Renal pelvis (tissue), 12 donors: ENCODE data around the gene NKRF. TPM values are rescaled to one million over a fixed set of nuclear protein-coding genes. Genes with fewer than 3 reads are reported as not detected.
"Not testable (repeated sequence)": the region's sequence is repeated elsewhere in the genome, so short reads cannot be mapped to it uniquely, and the experiment has no call there.

Experiments used
- DNase-seq: peaks from one replicate; pipeline ENCODE4 v3.0.0-alpha.2; 2013
- long read RNA-seq, 16 experiments: transcript quantifications; one replicate each; lab custom pipeline, GENCODE V29; 2026
- polyA plus RNA-seq, 3 donors: library from polyadenylated mRNA; unstranded; fragments of 120-200 nt; gene quantifications; one replicate each; pipeline ENCODE4 v1.2.1, GENCODE V29; 2013; ENCODE audit not compliant: insufficient read length in 3 of 3

NKRF gene
- polyA plus RNA-seq: 10 to 100 TPM; 13.7 to 17.6 (median 14.1) TPM
- long read RNA-seq, donor 1, partial matches to known transcripts: 0 of 2 reads
- long read RNA-seq, donor 1, other reads (novel, unspliced or antisense): 0 of 2 reads
- long read RNA-seq, donor 2, partial matches to known transcripts: 0 of 3 reads
- long read RNA-seq, donor 2, other reads (novel, unspliced or antisense): 0 of 3 reads
- long read RNA-seq, donor 3, partial matches to known transcripts: 0 of 4 reads
- long read RNA-seq, donor 3, other reads (novel, unspliced or antisense): 0 of 4 reads
- long read RNA-seq, donor 4, partial matches to known transcripts: 0 of 3 reads
- long read RNA-seq, donor 4, other reads (novel, unspliced or antisense): 0 of 3 reads
- long read RNA-seq, donor 5, partial matches to known transcripts: 0 of 1 reads
- long read RNA-seq, donor 5, other reads (novel, unspliced or antisense): 0 of 1 reads
- long read RNA-seq, donor 6, partial matches to known transcripts: 0 of 1 reads
- long read RNA-seq, donor 6, other reads (novel, unspliced or antisense): 0 of 1 reads
- long read RNA-seq, donor 7, transcript NKRF-201 (3 exons, 3,817 nt): major isoform, 5 of 5 reads
- long read RNA-seq, donor 7, partial matches to known transcripts: 0 of 5 reads
- long read RNA-seq, donor 7, other reads (novel, unspliced or antisense): 0 of 5 reads
- long read RNA-seq, donor 8, partial matches to known transcripts: 0 of 3 reads
- long read RNA-seq, donor 8, other reads (novel, unspliced or antisense): 0 of 3 reads
- long read RNA-seq, donor 9, transcript NKRF-201 (3 exons, 3,817 nt): major isoform, 6 of 9 reads
- long read RNA-seq, donor 9, partial matches to known transcripts: 0 of 9 reads
- long read RNA-seq, donor 9, other reads (novel, unspliced or antisense): 0 of 9 reads
- long read RNA-seq, donor 10, partial matches to known transcripts: 0 of 4 reads
- long read RNA-seq, donor 10, other reads (novel, unspliced or antisense): 0 of 4 reads
- long read RNA-seq, donor 11, partial matches to known transcripts: 6 of 7 reads
- long read RNA-seq, donor 11, other reads (novel, unspliced or antisense): 0 of 7 reads
- long read RNA-seq, donor 12, partial matches to known transcripts: 0 of 4 reads
- long read RNA-seq, donor 12, other reads (novel, unspliced or antisense): 0 of 4 reads
- long read RNA-seq, donor 13, partial matches to known transcripts: 0 of 1 reads
- long read RNA-seq, donor 13, other reads (novel, unspliced or antisense): 0 of 1 reads
- long read RNA-seq, donor 14, partial matches to known transcripts: 0 of 4 reads
- long read RNA-seq, donor 14, other reads (novel, unspliced or antisense): 0 of 4 reads
- long read RNA-seq, donor 15, partial matches to known transcripts: 0 of 4 reads
- long read RNA-seq, donor 15, other reads (novel, unspliced or antisense): 0 of 4 reads
- long read RNA-seq, donor 16, transcript NKRF-201 (3 exons, 3,817 nt): major isoform, 7 of 7 reads
- long read RNA-seq, donor 16, partial matches to known transcripts: 0 of 7 reads
- long read RNA-seq, donor 16, other reads (novel, unspliced or antisense): 0 of 7 reads

GRCh38 chrX:119606280-119607017 is at the start of gene NKRF:
TSS of gene NKRF (minus strand) at chrX:119606424.
- peak; percentile 92 for DNase-seq

DNA sequence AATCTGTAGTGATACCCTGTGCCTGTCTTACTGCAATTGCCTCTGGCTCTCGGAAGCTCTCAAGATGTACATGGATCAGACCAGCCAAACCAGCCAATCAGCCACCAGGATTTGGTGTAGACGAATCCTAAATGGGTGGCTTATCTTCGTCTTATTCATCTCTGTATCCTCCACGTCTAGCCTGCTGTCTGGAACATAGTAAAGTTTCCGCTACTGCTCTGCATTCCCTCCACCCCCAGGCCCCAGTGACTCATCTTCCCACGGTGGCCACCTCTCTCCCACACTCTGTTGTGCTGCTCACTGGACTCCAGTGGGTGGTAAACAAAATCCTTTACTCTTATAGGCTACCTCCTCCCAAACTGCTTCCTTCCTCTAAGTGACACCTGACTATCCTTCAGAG is 48.9 kb upstream of the NKRF start:
- no peak for DNase-seq

- DNase-seq: peak; percentile 59
Measured at GRCh38 chrX:119654112-119654531, 47.9 kb upstream of the NKRF start.

GRCh38 chrX:119648421-119648775 is 42.2 kb upstream of the NKRF start:
- DNase-seq: no peak

- DNase-seq: no peak
Measured at GRCh38 chrX:119647552-119648420, 41.6 kb upstream of the NKRF start.

DNA sequence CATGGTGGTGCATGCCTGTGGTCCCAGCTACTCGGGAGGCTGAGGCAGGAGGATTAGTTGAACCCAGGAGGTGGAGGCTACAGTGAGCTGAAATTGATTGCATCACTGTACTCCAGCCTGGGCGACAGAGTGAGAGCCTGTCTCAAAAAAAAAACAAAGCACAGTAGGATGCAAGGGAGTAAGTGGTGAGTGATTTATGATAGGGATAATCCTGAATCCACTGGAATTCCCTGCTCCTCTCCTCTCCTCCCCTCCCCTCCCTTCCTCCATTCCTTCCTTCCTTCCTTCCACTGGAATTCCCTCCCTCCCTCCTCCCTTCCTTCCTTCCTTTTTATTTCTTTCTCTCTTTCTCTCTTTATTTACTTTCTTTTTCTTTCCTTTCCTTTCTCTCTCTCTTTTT is 40.9 kb upstream of the NKRF start:
- DNase-seq: no peak

- no peak for DNase-seq
Measured at GRCh38 chrX:119646515-119646914, 40.3 kb upstream of the NKRF start.

DNA sequence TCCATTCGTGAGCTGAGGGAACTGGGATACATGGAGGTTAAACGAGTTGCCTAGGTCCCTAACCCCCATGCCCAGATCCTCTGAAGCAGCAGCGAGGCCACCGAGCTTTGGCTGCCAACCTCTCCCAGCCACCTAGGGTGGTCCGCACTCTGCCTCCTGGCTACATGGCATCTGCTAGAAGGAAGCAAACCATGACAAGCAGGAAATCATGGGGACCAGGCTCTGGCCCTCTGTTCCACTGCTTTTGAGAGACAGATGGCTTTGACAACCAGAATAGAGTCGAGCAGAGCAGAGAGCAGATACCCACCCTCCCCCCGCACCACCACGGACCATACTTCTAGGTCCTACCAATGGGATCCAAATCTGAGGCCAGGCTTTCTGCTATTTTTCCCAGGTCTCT is 37.5 kb upstream of the NKRF start:
- DNase-seq: no peak

DNA sequence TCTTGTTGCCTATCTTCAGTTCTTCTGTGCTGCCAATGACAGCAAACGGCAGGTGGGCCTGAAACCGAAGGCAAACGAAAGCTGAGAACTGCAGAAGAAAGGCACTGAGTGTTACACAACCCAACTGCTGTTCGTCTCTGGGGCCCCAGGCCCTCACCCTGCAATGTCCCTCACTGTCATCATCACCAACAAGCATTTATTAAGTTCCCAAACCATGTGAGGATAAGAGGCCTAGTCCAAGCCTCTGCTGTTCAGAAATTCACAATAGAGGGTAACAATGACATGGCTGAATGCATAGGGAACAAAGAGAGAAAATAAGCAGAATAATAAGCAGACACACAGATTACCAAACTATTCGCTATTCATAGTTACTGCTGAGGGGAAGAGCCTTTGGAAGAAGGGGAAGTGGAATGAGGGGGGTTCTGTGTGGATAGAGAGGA is 34.5 kb upstream of the NKRF start:
- no peak for DNase-seq

- DNase-seq: no peak
Measured at GRCh38 chrX:119638725-119639471, 32.7 kb upstream of the NKRF start.

GRCh38 chrX:119637421-119637820 is 31.2 kb upstream of the NKRF start:
- not testable (repeated sequence) for DNase-seq

DNA sequence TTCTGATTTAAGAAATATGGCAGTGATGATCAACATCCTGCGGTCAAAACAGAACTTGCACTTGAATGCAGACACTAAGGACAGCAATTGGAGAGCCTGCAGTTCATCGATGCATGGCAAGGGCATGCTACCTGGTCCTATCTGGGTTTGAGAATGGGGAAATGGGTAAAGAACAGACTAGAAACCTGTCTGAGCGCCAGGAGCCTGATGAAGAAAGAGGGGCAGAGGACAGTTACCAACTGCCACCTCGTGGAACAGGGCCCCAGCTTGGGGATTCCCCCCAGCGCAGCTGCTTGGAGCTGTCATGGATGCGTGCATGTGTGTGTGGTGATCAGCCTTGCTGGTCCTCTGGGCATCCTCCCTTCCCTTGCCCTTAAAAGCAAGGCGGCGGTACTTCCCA is 30.2 kb upstream of the NKRF start:
- DNase-seq: no peak

DNA sequence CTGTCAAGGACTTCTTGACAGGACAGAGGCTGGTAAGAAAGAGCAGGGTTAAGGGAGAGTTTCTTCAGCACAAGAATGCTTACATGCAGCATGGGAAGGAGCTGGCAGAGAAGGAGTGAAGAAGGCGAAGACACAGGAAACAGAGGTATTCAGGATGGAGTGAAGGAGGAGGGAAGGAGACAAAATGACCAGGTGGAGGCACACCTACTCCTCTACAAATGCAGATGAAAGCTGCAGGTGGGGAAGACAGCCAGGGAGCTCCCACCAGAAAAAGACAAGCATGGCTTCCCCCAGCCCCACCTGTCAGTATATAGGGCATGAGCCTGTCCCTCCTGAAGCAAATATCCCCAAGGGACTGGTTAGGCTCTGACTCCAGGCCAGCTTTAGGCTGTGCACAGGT is 29.6 kb upstream of the NKRF start:
- no peak for DNase-seq

DNA sequence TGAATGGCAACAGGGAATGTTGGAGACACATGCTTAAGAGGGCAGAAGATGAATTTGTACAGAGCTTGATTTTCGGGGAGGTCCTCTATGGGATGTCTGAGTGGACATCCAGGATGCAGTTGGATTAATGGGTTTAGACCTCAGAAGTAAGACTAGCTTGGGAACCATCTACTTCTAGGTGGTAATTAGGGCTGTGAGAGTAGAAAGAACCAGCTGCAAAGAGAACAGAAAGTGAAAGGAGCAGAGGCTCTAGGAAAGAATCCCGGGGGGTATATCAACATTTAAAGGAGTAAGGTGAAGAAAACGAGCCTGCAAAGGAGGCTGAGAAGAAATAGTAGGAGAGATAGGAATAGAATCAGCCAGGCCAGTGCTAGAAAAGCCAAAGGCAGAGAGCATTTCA is 29.0 kb upstream of the NKRF start:
- DNase-seq: no peak

GRCh38 chrX:119625843-119626242 is 19.6 kb upstream of the NKRF start:
- DNase-seq: no peak

DNA sequence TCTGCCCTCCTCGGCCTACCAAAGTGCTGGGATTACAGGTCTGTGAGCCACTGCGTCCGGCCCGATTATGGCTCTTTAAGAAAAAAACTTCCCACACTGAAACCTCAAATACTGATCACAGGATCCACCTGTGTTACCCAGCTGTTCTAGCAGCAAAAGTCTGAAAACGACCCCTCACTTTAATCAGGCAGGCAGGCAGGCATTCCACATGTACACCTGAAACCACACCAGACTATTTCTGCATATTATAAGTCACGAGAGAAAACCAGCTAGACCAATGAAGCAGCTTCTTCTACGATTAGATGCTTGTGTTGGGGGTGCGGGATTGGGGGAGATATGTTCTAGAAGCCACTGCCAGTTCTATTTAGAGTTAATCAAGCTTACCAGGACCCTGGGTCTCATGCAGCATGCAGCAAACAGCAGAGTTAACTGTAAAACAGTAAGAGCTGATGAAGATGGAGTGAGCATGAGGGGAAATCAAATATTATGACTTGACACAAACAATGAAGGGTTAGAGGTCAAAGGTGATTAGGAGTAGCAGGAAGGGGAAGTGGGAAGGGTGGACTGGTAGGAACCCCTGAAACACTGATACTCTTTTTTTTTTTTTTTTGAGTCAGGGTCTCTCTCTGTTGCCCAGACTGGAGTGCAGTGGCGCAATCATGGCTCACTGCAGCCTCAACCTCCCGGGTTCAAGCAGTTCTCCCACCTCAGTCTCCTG is 18.9 kb upstream of the NKRF start:
- DNase-seq: no peak

- DNase-seq: no peak
Measured at GRCh38 chrX:119624417-119624816, 18.2 kb upstream of the NKRF start.
